T-helper 9 cell (primary cell): ENCODE measurements around the gene P2RY8.

ENCODE experiments used
- DNase-seq: peaks from one replicate; pipeline ENCODE4 v3.0.0-alpha.2; 2020

The P2RY8 gene

GRCh38 chrX:1417921-1418771 is 118.8 kb downstream of the P2RY8 start:
- DNase-seq: no peak

GRCh38 chrX:1416965-1417760 is 119.8 kb downstream of the P2RY8 start:
- DNase-seq: no peak

GRCh38 chrX:1416327-1416784 is 120.6 kb downstream of the P2RY8 start:
- DNase-seq: no peak
